Endothelial cell (in vitro differentiated cells): Measurements from ENCODE around the gene PLA2G4F. TPM values are rescaled to one million over a fixed set of nuclear protein-coding genes. Genes with fewer than 3 reads are reported as not detected.
A peak's percentile ranks its signal among the peaks of the same experiment; 100 is the strongest.

Source experiments
- DNase-seq: peaks from one replicate; pipeline ENCODE4 v3.0.0; 2021; ENCODE audit warnings: low spot score
- H3K27ac Mint-ChIP-seq: one replicate; pipeline ENCODE4 v1.8.0; 2021; ENCODE audit warnings: mixed read lengths, inconsistent platforms; ENCODE audit not compliant: unreplicated experiment
- H3K27me3 Mint-ChIP-seq: one replicate; pipeline ENCODE4 v1.8.0; 2021; ENCODE audit warnings: mild to moderate bottlenecking, moderate library complexity, mixed read lengths, inconsistent platforms; ENCODE audit not compliant: unreplicated experiment
- H3K36me3 Mint-ChIP-seq: one replicate; pipeline ENCODE4 v1.8.0; 2021; ENCODE audit warnings: mild to moderate bottlenecking, low read depth, mixed read lengths, inconsistent platforms; ENCODE audit not compliant: unreplicated experiment
- H3K4me1 Mint-ChIP-seq: one replicate; pipeline ENCODE4 v1.8.0; 2021; ENCODE audit warnings: mild to moderate bottlenecking, mixed read lengths, inconsistent platforms; ENCODE audit not compliant: unreplicated experiment
- H3K4me3 Mint-ChIP-seq: one replicate; pipeline ENCODE4 v1.8.0; 2021; ENCODE audit warnings: mild to moderate bottlenecking, mixed read lengths, inconsistent platforms; ENCODE audit not compliant: unreplicated experiment
- H3K9me3 Mint-ChIP-seq: one replicate; pipeline ENCODE4 v1.8.0; 2021; ENCODE audit warnings: mixed read lengths, inconsistent platforms; ENCODE audit not compliant: unreplicated experiment
- total RNA-seq: library from RNA; stranded (reverse); fragmentation: NEBNext Ultra II Directional; extraction: Animal tissue kit (Norgen Biotek cat#: 25700); gene quantifications from one replicate; pipeline ENCODE4 v1.2.1, GENCODE V29; 2021; ENCODE audit not compliant: unreplicated experiment
- TF ChIP-seq, protein P1 (sequence below): fragments of 200-600 bp; sonication (generic); IDR thresholded peaks from one replicate; pipeline ENCODE4 v1.5.0; 2021; ENCODE audit warnings: antibody characterized with exemption; ENCODE audit not compliant: unreplicated experiment

The PLA2G4F gene
- total RNA-seq, 1 donor from 2014 or later: not detected

DNA sequence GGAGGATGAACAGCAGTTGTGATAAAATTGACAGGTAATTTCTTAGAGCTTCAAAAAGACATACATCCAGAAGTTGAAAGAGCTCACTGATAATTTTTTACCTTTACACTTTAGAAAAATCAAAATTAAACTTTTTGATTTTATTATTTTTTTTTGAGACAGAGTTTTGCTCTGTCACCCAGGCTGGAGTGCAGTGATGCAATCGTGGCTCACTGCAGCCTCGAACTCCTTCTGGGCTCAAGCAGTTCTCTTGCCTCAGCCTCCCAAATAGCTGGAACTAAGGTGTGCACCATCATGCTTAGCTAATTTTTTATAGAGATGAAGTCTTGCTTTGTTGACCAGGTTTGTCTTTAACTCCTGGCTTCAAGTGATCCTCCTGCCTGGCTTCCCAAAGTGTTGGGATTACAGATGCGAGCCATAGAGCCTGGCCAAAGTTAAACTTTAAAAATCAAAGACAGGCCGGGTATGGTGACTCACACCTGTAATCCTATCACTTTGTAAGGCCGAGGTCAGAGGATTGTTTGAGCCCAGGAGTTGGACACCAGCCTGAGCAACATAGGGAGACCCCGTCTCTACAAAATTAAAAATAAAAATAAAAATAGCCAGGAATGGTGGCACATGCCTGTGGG lies 21.7 kb downstream of the PLA2G4F start:
- no peak overlapping the region for H3K27ac Mint-ChIP-seq
- peaks cover 2% of the 10 kb centered on the region for H3K27me3 Mint-ChIP-seq
- H3K9me3 Mint-ChIP-seq: no peaks in the 10 kb centered on the region
- H3K4me3 Mint-ChIP-seq: no peak overlapping the region
- DNase-seq: no peak
- H3K4me1 Mint-ChIP-seq: peaks cover 17% of the 10 kb centered on the region
- TF ChIP-seq, protein P1, sequence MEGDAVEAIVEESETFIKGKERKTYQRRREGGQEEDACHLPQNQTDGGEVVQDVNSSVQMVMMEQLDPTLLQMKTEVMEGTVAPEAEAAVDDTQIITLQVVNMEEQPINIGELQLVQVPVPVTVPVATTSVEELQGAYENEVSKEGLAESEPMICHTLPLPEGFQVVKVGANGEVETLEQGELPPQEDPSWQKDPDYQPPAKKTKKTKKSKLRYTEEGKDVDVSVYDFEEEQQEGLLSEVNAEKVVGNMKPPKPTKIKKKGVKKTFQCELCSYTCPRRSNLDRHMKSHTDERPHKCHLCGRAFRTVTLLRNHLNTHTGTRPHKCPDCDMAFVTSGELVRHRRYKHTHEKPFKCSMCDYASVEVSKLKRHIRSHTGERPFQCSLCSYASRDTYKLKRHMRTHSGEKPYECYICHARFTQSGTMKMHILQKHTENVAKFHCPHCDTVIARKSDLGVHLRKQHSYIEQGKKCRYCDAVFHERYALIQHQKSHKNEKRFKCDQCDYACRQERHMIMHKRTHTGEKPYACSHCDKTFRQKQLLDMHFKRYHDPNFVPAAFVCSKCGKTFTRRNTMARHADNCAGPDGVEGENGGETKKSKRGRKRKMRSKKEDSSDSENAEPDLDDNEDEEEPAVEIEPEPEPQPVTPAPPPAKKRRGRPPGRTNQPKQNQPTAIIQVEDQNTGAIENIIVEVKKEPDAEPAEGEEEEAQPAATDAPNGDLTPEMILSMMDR: no peak
- peaks cover 7% of the 10 kb centered on the region for H3K36me3 Mint-ChIP-seq

DNA sequence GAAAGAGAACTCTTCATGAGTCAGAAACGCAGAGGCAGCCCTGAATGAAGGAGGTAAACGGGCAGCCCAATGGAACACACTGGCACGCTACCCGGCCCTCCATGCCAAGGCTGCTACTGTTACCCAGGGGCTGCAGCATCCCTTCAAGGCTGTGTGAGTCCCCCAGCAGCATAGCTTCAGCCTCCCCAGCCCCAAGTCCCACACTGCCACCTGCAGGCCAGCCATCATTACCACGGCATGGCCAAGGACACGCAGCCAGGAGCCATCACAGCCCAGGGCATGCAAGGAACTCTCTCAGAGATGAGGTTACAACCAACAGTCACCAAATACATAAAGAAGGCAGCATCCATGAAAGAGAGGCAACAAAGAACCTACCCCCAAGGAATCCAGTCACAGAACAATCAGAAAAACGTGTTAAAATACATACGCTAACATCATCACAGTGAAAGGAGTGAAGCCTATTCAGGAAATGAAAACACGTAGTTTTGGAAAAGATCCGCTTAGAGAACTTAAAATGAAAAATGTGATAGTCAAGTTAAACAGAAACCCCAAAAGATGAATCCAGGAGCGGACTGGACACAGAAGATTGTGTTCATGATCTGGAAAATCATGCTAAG lies 22.4 kb downstream of the PLA2G4F start:
- TF ChIP-seq, protein P1: peak; percentile 62
- Mint-ChIP-seq H3K27me3 (peaks cover 2% of the 10 kb centered on the region), H3K4me3 (no peak overlapping the region), H3K36me3 (no peaks in the 10 kb centered on the region), H3K9me3 (no peaks in the 10 kb centered on the region), H3K4me1 (peaks cover 20% of the 10 kb centered on the region), H3K27ac (no peak overlapping the region)
- DNase-seq: peak; percentile 86

DNA sequence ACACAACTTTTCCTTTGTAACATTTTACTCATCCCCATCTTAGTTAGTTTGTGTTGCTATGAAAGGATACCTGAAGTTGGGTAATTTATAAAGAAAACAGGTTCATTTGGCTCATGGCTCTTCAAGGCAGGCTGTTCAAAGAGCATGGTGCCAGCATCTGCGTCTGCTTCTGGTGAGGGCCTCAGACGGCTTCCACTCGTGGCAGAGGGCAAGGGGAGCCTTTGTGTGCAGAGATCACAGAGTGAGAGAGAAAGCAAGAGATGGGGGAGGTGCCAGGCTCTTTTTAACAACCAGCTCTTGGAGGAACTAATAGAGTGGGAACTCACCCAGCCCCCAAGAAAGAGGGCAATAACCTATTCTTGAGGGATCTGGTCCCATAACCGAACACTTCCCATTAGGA lies 23.1 kb downstream of the PLA2G4F start:
- DNase-seq: no peak
- TF ChIP-seq, protein P1: no peak
- no peaks in the 10 kb centered on the region for H3K36me3 Mint-ChIP-seq
- H3K4me3 Mint-ChIP-seq: no peak overlapping the region
- H3K9me3 Mint-ChIP-seq: no peaks in the 10 kb centered on the region
- peaks cover 2% of the 10 kb centered on the region for H3K27me3 Mint-ChIP-seq
- no peak overlapping the region for H3K27ac Mint-ChIP-seq
- peaks cover 20% of the 10 kb centered on the region for H3K4me1 Mint-ChIP-seq

DNA sequence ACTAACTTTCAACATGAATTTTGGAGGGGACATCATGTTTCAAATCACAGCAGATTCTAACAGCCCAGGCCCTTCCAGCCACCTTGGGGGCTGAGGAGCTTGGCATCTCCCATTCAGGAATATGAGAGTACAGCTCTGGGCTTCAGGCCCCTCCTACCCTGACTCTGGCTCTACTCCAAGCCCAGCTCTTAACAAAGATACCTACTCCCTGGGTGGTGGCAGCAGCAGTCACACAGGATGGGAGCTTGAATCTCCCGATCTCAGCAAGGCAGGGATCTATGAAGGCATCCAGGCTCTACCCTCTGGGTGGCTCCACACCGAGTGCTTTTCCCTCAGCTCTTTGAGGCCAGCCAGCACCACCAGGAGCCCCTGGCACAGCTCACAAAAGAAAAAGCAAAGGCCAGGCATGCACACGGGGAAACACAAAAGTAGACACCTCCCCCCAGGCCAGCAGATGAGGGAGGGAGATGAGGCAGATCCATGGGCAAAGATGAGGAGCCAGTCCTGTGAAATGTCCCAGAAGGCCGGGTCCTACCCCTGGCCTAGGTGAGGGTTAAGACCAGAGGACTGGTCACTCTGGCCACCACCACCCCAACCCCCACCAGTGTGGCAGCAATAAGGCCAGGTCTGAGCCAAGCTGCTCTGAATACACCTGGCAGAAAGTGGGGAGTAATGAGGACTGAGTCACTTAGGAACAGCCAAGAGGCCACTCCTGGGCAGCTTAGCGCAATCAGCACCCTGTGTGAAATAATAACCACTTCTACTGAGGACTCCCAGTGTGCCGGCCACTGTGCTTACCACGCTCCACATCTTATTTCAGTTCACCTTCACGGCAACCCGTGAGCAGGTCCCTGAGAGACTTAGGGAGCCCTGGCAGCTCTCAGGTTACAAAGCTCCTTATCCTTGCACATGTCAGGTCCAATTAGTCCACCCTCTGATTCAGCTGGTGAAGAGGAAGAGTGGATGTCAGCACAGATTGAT lies 24.3 kb downstream of the PLA2G4F start:
- no peaks in the 10 kb centered on the region for H3K9me3 Mint-ChIP-seq
- peaks cover 20% of the 10 kb centered on the region for H3K4me1 Mint-ChIP-seq
- no peak for DNase-seq
- TF ChIP-seq, protein P1: no peak
- peaks cover 2% of the 10 kb centered on the region for H3K27me3 Mint-ChIP-seq
- no peak overlapping the region for H3K4me3 Mint-ChIP-seq
- no peak overlapping the region for H3K27ac Mint-ChIP-seq
- H3K36me3 Mint-ChIP-seq: no peaks in the 10 kb centered on the region
